ENCODE measurements around the gene UBALD2.
"Not testable (repeated sequence)": the region's sequence is repeated elsewhere in the genome, so short reads cannot be mapped to it uniquely, and the experiment has no call there.

Gene UBALD2

GRCh38 chr17:76304226-76305134, 39.3 kb downstream of the UBALD2 start:
- no peaks in the 10 kb centered on the region for H3K9me3 ChIP-seq (ENCODE audit: control insufficient read depth, low read length)
- H3K4me3 ChIP-seq (ENCODE audit: low read length): no peak overlapping the region
- no peak overlapping the region for H3K9ac ChIP-seq (ENCODE audit: low read length)
- H3K4me1 ChIP-seq (ENCODE audit: control insufficient read depth, insufficient read depth, low read length): no peaks in the 10 kb centered on the region
- no peaks in the 10 kb centered on the region for H3K27me3 ChIP-seq (ENCODE audit: control insufficient read depth, insufficient read depth, low read length)
- no peaks in the 10 kb centered on the region for H3K36me3 ChIP-seq (ENCODE audit: control insufficient read depth, insufficient read depth, low read length)

GRCh38 chr17:76305135-76305454, 39.9 kb downstream of the UBALD2 start:
- H3K4me3 ChIP-seq (ENCODE audit: low read length); H3K4me1 ChIP-seq (ENCODE audit: control insufficient read depth, insufficient read depth, low read length); H3K27me3 ChIP-seq (ENCODE audit: control insufficient read depth, insufficient read depth, low read length); H3K9me3 ChIP-seq (ENCODE audit: control insufficient read depth, low read length); H3K9ac ChIP-seq (ENCODE audit: low read length); H3K36me3 ChIP-seq (ENCODE audit: control insufficient read depth, insufficient read depth, low read length): not testable (repeated sequence)

GRCh38 chr17:76307299-76307965, 42.3 kb downstream of the UBALD2 start:
- Histone ChIP-seq H3K9ac (ENCODE audit: low read length) (no peak overlapping the region), H3K27me3 (ENCODE audit: control insufficient read depth, insufficient read depth, low read length) (no peaks in the 10 kb centered on the region), H3K4me1 (ENCODE audit: control insufficient read depth, insufficient read depth, low read length) (no peaks in the 10 kb centered on the region), H3K4me3 (ENCODE audit: low read length) (no peak overlapping the region), H3K36me3 (ENCODE audit: control insufficient read depth, insufficient read depth, low read length) (peaks cover 2% of the 10 kb centered on the region), H3K9me3 (ENCODE audit: control insufficient read depth, low read length) (no peaks in the 10 kb centered on the region)

- Histone ChIP-seq H3K9me3 (ENCODE audit: control insufficient read depth, low read length) (no peaks in the 10 kb centered on the region), H3K9ac (ENCODE audit: low read length) (no peak within 1 kb of the TSS), H3K4me3 (ENCODE audit: low read length) (no peak within 1 kb of the TSS), H3K4me1 (ENCODE audit: control insufficient read depth, insufficient read depth, low read length) (no peaks in the 10 kb centered on the region), H3K36me3 (ENCODE audit: control insufficient read depth, insufficient read depth, low read length) (peaks cover 7% of the 10 kb centered on the region), H3K27me3 (ENCODE audit: control insufficient read depth, insufficient read depth, low read length) (no peaks in the 10 kb centered on the region)
These were observed 42.8 kb downstream of the UBALD2 start, which contains the start of gene QRICH2 for GRCh38 chr17:76307966-76308338. QRICH2 (minus strand) TSS chr17:76308276; CDS start chr17:76307998, 278 bp downstream.

GRCh38 chr17:76309461-76309860, 44.3 kb downstream of the UBALD2 start:
- Histone ChIP-seq H3K4me1 (ENCODE audit: control insufficient read depth, insufficient read depth, low read length) (no peaks in the 10 kb centered on the region), H3K9ac (ENCODE audit: low read length) (no peak overlapping the region), H3K4me3 (ENCODE audit: low read length) (no peak overlapping the region), H3K36me3 (ENCODE audit: control insufficient read depth, insufficient read depth, low read length) (peaks cover 10% of the 10 kb centered on the region), H3K27me3 (ENCODE audit: control insufficient read depth, insufficient read depth, low read length) (no peaks in the 10 kb centered on the region), H3K9me3 (ENCODE audit: control insufficient read depth, low read length) (no peaks in the 10 kb centered on the region)

- no peak overlapping the region for H3K9ac ChIP-seq (ENCODE audit: low read length)
- H3K36me3 ChIP-seq (ENCODE audit: control insufficient read depth, insufficient read depth, low read length): peaks cover 10% of the 10 kb centered on the region
- H3K4me1 ChIP-seq (ENCODE audit: control insufficient read depth, insufficient read depth, low read length): no peaks in the 10 kb centered on the region
- H3K9me3 ChIP-seq (ENCODE audit: control insufficient read depth, low read length): no peaks in the 10 kb centered on the region
- H3K27me3 ChIP-seq (ENCODE audit: control insufficient read depth, insufficient read depth, low read length): no peaks in the 10 kb centered on the region
- no peak overlapping the region for H3K4me3 ChIP-seq (ENCODE audit: low read length)
These were observed 47.6 kb downstream of the UBALD2 start for GRCh38 chr17:76312735-76313134.

- no peaks in the 10 kb centered on the region for H3K4me1 ChIP-seq (ENCODE audit: control insufficient read depth, insufficient read depth, low read length)
- no peak overlapping the region for H3K4me3 ChIP-seq (ENCODE audit: low read length)
- no peak overlapping the region for H3K9ac ChIP-seq (ENCODE audit: low read length)
- no peaks in the 10 kb centered on the region for H3K27me3 ChIP-seq (ENCODE audit: control insufficient read depth, insufficient read depth, low read length)
- H3K36me3 ChIP-seq (ENCODE audit: control insufficient read depth, insufficient read depth, low read length): peaks cover 10% of the 10 kb centered on the region
- H3K9me3 ChIP-seq (ENCODE audit: control insufficient read depth, low read length): no peaks in the 10 kb centered on the region
These were observed 49.5 kb downstream of the UBALD2 start for GRCh38 chr17:76314392-76315227.

- Histone ChIP-seq H3K9ac (ENCODE audit: low read length) (no peak overlapping the region), H3K36me3 (ENCODE audit: control insufficient read depth, insufficient read depth, low read length) (peaks cover 7% of the 10 kb centered on the region), H3K27me3 (ENCODE audit: control insufficient read depth, insufficient read depth, low read length) (no peaks in the 10 kb centered on the region)
These were observed 52.4 kb downstream of the UBALD2 start for GRCh38 chr17:76317535-76317934.

GRCh38 chr17:76318586-76318985, 53.4 kb downstream of the UBALD2 start:
- H3K36me3 ChIP-seq (ENCODE audit: control insufficient read depth, insufficient read depth, low read length): no peaks in the 10 kb centered on the region
- no peaks in the 10 kb centered on the region for H3K27me3 ChIP-seq (ENCODE audit: control insufficient read depth, insufficient read depth, low read length)
- H3K9ac ChIP-seq (ENCODE audit: low read length): no peak overlapping the region
- H3K4me3 ChIP-seq (ENCODE audit: low read length): no peak overlapping the region
- no peaks in the 10 kb centered on the region for H3K4me1 ChIP-seq (ENCODE audit: control insufficient read depth, insufficient read depth, low read length)
- H3K9me3 ChIP-seq (ENCODE audit: control insufficient read depth, low read length): no peaks in the 10 kb centered on the region

More at GRCh38 chr17:76317535-76317934, 52.4 kb downstream of the UBALD2 start:
- Histone ChIP-seq H3K4me1 (ENCODE audit: control insufficient read depth, insufficient read depth, low read length) (no peaks in the 10 kb centered on the region), H3K9me3 (ENCODE audit: control insufficient read depth, low read length) (no peaks in the 10 kb centered on the region), H3K4me3 (ENCODE audit: low read length) (no peak overlapping the region)

All from mucosa of stomach (tissue), 1 donor.